HepG2 (cell line): ENCODE data around the gene PRKG1. TPM values are rescaled to one million over a fixed set of nuclear protein-coding genes. Genes with fewer than 3 reads are reported as not detected.

Source experiments
- ATAC-seq: fragments of 200-7000 bp; cut with Tn5 transposase; 3 replicates; pipeline ENCODE4 v1.9.1; 2020; ENCODE audit warnings: mild to moderate bottlenecking, moderate library complexity
- BruUV-seq: library from RNA; stranded (reverse); fragments of 400-500 nt; replicated peaks from 2 replicates; lab custom pipeline; 2021; lab: Mats Ljungman, UMichigan
- CTCF ChIA-PET: fragments of 300-600 bp; formaldehyde crosslinking; extraction: SDS; loops from one replicate; lab custom pipeline; 2021; ENCODE audit warnings: low total read pairs, inconsistent platforms, low intra/inter-chr PET ratio; lab: Yijun Ruan, JAX
- POLR2A ChIA-PET: fragments of 350-600 bp; sonication (Branson Sonifier 250); formaldehyde crosslinking; loops from one replicate; lab custom pipeline; 2020; ENCODE audit warnings: antibody characterized with exemption, inconsistent platforms; lab: Yijun Ruan, JAX
- DNase-seq: peaks from one replicate; pipeline ENCODE4 v3.0.0-alpha.2; 2015; ENCODE audit warnings: low spot score
- FAIRE-seq: peaks from 3 replicates; lab custom pipeline; 2011; peaks lifted over from hg19 to GRCh38; lab: Jason Lieb, UNC
- H2AFZ ChIP-seq: one replicate; pipeline ENCODE4 v1.6.1; 2011; ENCODE audit warnings: low read length, inconsistent platforms
- H3K27ac ChIP-seq: fragments of 300-600 bp; 3 replicates; pipeline ENCODE4 v1.8.0; 2011; ENCODE audit warnings: mixed run types, mild to moderate bottlenecking, mixed read lengths, low read length, inconsistent platforms; ENCODE audit not compliant: insufficient read depth; ENCODE audit errors: extremely low read length
- H3K27me3 ChIP-seq, 2 experiments: fragments of 200-600 bp in 1 of 2; 2 replicates in 1 of 2; 3 replicates in 1 of 2; pipeline versions ENCODE4 v1.6.0 to v1.8.0; 2011; ENCODE audit warnings: low read length in 2 of 2, mild to moderate bottlenecking in 2 of 2, moderate library complexity in 2 of 2, inconsistent platforms in 1 of 2; ENCODE audit not compliant: insufficient read depth in 2 of 2, control insufficient read depth in 1 of 2
- H3K36me3 ChIP-seq, 2 experiments: fragments of 200-600 bp in 1 of 2; replicated peaks in 1 of 2; 2 replicates in 1 of 2; 3 replicates in 1 of 2; pipeline versions ENCODE4 v1.5.1 to v1.8.0; 2011; ENCODE audit warnings: low read length in 2 of 2, inconsistent platforms in 1 of 2; ENCODE audit not compliant: insufficient read depth in 2 of 2, control insufficient read depth in 1 of 2
- H3K4me1 ChIP-seq: 2 replicates; pipeline ENCODE4 v1.5.1; 2012; ENCODE audit warnings: low read length, inconsistent platforms; ENCODE audit not compliant: insufficient read depth
- H3K4me2 ChIP-seq: 2 replicates; pipeline ENCODE4 v1.6.0; 2011; ENCODE audit warnings: low read depth, low read length, inconsistent platforms
- H3K4me3 ChIP-seq, 3 experiments: fragments of 200-600 bp in 1 of 3; sonication (generic), shearing (Covaris generic) in 1 of 3; replicated peaks in 1 of 3; 2 replicates each; pipeline ENCODE4 v1.5.1; 2011 to 2016; ENCODE audit warnings: low read length in 3 of 3, inconsistent platforms in 2 of 3, low read depth in 2 of 3, mild to moderate bottlenecking in 2 of 3, control low read depth in 1 of 3, mixed read lengths in 1 of 3; ENCODE audit not compliant: insufficient read depth in 1 of 3
- H3K79me2 ChIP-seq: one replicate; pipeline ENCODE4 v1.6.1; 2011; ENCODE audit warnings: low read length, inconsistent platforms; ENCODE audit not compliant: insufficient read depth
- H3K9ac ChIP-seq: 2 replicates; pipeline ENCODE4 v1.6.0; 2011; ENCODE audit warnings: mild to moderate bottlenecking, low read depth, low read length, inconsistent platforms; ENCODE audit not compliant: insufficient read depth
- H3K9me3 ChIP-seq: 2 replicates; pipeline ENCODE4 v1.5.1; 2012; ENCODE audit warnings: mild to moderate bottlenecking, low read length
- H4K20me1 ChIP-seq: 2 replicates; pipeline ENCODE4 v1.6.0; 2011; ENCODE audit warnings: inconsistent platforms, mild to moderate bottlenecking, low read length, moderate library complexity; ENCODE audit not compliant: insufficient read depth
- KLF13 ChIP-seq: sonication (generic); formaldehyde crosslinking; IDR thresholded peaks from 2 replicates; pipeline ENCODE4 v1.4.0; 2020; ENCODE audit warnings: mild to moderate bottlenecking, missing genetic modification reagents
- SRF ChIP-seq: IDR thresholded peaks from 2 replicates; pipeline ENCODE4 v1.6.1; 2011; ENCODE audit warnings: mild to moderate bottlenecking, low read depth, low read length, moderate library complexity
- ZKSCAN5 ChIP-seq: sonication (generic); formaldehyde crosslinking; IDR thresholded peaks from 2 replicates; pipeline ENCODE4 v1.5.1; 2020; ENCODE audit warnings: mild to moderate bottlenecking, missing genetic modification reagents
- ZNF550 ChIP-seq: sonication (generic); formaldehyde crosslinking; IDR thresholded peaks from 2 replicates; pipeline ENCODE4 v1.4.0; 2020; ENCODE audit warnings: mild to moderate bottlenecking, missing genetic modification reagents, borderline replicate concordance
- ZSCAN25 ChIP-seq: sonication (generic); formaldehyde crosslinking; IDR thresholded peaks from 2 replicates; pipeline ENCODE4 v1.8.0; 2022; ENCODE audit warnings: mild to moderate bottlenecking, missing genetic modification reagents
- WGBS: methylation state at CpG from one replicate; pipeline ENCODE4 v1.1.6; 2017; ENCODE audit warnings: low lambda C conversion rate; 5-methylcytosine and 5-hydroxymethylcytosine counted together
- in situ Hi-C: cut with HindIII; loops from 2 replicates; pipeline ENCODE4 v1.10.0; 2017; ENCODE audit warnings: low pct_unique_long_range_greater_than_20kb; ENCODE audit not compliant: extremely low pct_ligation_motif_present
- intact Hi-C: fragments of 100-400 bp; cut with micrococcal nuclease; formaldehyde crosslinking; loops from one replicate; pipeline ENCODE4 v1.10.0; 2022; ENCODE audit not compliant: unreplicated experiment
- polyA plus RNA-seq, 8 experiments: library from polyadenylated mRNA; depleted of rRNA in 3 of 8; stranded (reverse) in 7 of 8; unstranded in 1 of 8; fragments of >200 nt; fragmentation: Illumina TruSeq in 4 of 8; extraction: Trizol in 4 of 8; gene quantifications; 2 replicates each; pipeline versions ENCODE4 v1.2.1 to v1.2.3, GENCODE V29; 2011 to 2016; ENCODE audit warnings: low read depth in 4 of 8, missing spikeins in 1 of 8, mixed read lengths in 1 of 8; ENCODE audit not compliant: insufficient read depth in 1 of 8
- total RNA-seq, 5 experiments: library from RNA; depleted of rRNA; stranded (reverse); fragments of >200 nt; fragmentation: Illumina TruSeq; extraction: Trizol; gene quantifications; 2 replicates each; pipeline ENCODE4 v1.2.3, GENCODE V29; 2016; ENCODE audit warnings: low read depth in 1 of 5
- TF ChIP-seq, protein P1 (sequence below), 2 experiments: fragments of 450-650 bp in 1 of 2; sonication (generic) in 1 of 2; formaldehyde crosslinking in 1 of 2; IDR thresholded peaks; 2 replicates each; pipeline versions ENCODE4 v1.6.1 to v1.8.0; 2016 to 2022; ENCODE audit warnings: antibody characterized with exemption in 1 of 2, mild to moderate bottlenecking in 1 of 2, missing genetic modification reagents in 1 of 2

Gene PRKG1
- total and polyA plus RNA-seq, 2 of the 13 experiments (the other 11 are each of a cell fraction or from before 2014, with no cell fraction given) = 0.01 TPM; not detected in 1

DNA sequence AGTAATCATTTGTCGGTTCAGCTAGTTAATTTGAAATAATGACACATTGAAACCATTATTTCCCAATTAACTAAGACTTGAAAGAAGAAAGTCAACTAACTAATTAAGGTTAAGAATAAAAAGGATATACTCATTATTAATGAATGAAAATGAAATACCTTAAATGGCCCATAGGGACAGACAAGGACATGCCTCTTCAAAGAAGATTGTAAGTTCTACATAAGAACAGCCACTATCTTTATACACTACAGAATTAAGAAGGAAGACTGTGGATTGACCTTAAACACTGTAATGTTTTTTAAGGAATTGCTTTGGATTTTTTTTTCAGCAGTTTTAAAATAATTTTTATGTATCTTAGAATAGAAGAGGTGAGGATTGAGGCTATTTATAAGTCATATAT lies 564.5 kb downstream of the PRKG1 start:
- H2AFZ ChIP-seq = no peak overlapping the region
- WGBS = 37% methylated on average over 1 of the region's 1 CpG
- no peaks in the 10 kb centered on the region for H3K4me1 ChIP-seq
- no peak overlapping the region for H3K9ac ChIP-seq
- H3K27me3 ChIP-seq = no peaks in the 10 kb centered on the region
- H3K9me3 ChIP-seq = no peaks in the 10 kb centered on the region
- CTCF ChIA-PET = no interaction called here
- no peaks in the 10 kb centered on the region for H3K79me2 ChIP-seq
- intact Hi-C loops = no loop called here
- H3K27ac ChIP-seq = no peak overlapping the region
- in situ Hi-C loops = no loop called here
- no TSS peak for BruUV-seq
- H3K4me2 ChIP-seq = no peak overlapping the region
- no peak for FAIRE-seq
- POLR2A ChIA-PET = no interaction called here
- no peak for DNase-seq
- no peak overlapping the region for H3K4me3 ChIP-seq
- no peaks in the 10 kb centered on the region for H3K36me3 ChIP-seq
- no peaks in the 10 kb centered on the region for H4K20me1 ChIP-seq
- TF ChIP-seq ZSCAN25 (CRISPR knock-in tag) (no peak), ZNF550 (no peak), KLF13 (CRISPR knock-in tag) (no peak), SRF (no peak), ZKSCAN5 (CRISPR knock-in tag) (no peak)
- TF ChIP-seq, protein P1, sequence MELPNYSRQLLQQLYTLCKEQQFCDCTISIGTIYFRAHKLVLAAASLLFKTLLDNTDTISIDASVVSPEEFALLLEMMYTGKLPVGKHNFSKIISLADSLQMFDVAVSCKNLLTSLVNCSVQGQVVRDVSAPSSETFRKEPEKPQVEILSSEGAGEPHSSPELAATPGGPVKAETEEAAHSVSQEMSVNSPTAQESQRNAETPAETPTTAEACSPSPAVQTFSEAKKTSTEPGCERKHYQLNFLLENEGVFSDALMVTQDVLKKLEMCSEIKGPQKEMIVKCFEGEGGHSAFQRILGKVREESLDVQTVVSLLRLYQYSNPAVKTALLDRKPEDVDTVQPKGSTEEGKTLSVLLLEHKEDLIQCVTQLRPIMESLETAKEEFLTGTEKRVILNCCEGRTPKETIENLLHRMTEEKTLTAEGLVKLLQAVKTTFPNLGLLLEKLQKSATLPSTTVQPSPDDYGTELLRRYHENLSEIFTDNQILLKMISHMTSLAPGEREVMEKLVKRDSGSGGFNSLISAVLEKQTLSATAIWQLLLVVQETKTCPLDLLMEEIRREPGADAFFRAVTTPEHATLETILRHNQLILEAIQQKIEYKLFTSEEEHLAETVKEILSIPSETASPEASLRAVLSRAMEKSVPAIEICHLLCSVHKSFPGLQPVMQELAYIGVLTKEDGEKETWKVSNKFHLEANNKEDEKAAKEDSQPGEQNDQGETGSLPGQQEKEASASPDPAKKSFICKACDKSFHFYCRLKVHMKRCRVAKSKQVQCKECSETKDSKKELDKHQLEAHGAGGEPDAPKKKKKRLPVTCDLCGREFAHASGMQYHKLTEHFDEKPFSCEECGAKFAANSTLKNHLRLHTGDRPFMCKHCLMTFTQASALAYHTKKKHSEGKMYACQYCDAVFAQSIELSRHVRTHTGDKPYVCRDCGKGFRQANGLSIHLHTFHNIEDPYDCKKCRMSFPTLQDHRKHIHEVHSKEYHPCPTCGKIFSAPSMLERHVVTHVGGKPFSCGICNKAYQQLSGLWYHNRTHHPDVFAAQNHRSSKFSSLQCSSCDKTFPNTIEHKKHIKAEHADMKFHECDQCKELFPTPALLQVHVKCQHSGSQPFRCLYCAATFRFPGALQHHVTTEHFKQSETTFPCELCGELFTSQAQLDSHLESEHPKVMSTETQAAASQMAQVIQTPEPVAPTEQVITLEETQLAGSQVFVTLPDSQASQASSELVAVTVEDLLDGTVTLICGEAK (IDR thresholded peaks at IDR 0.05) = no peak
- TF ChIP-seq, protein P1 (CRISPR knock-in tag; IDR thresholded peaks at IDR 0.05) = no peak
- TF ChIP-seq, all 625 proteins: peak for 0
- no peak for ATAC-seq
